SU-DHL-6 (cell line): ENCODE results near the gene SF1.

ENCODE experiments used
- H2AFZ ChIP-seq: fragments of 200-600 bp; sonication (generic); 2 replicates; pipeline ENCODE4 v1.6.1; 2014; ENCODE audit warnings: low read depth, mild to moderate bottlenecking, moderate library complexity, mixed read lengths, antibody characterized with exemption, low read length; ENCODE audit not compliant: severe bottlenecking
- H3F3A ChIP-seq: fragments of 200-600 bp; shearing (Covaris generic); 2 replicates; pipeline ENCODE4 v1.6.0; 2016; ENCODE audit warnings: antibody characterized with exemption, mild to moderate bottlenecking; ENCODE audit not compliant: insufficient read depth
- H3K27ac ChIP-seq: fragments of 200-600 bp; sonication (generic); 2 replicates; pipeline ENCODE4 v1.5.1; 2016; ENCODE audit warnings: low read depth, mild to moderate bottlenecking, low read length, moderate library complexity, mixed read lengths
- H3K27me3 ChIP-seq: fragments of 200-600 bp; sonication (generic), shearing (Covaris generic); 2 replicates; pipeline ENCODE4 v1.6.0; 2014; ENCODE audit warnings: mild to moderate bottlenecking, low read length
- H3K36me3 ChIP-seq: fragments of 200-600 bp; sonication (generic); 2 replicates; pipeline ENCODE4 v1.6.1; 2014; ENCODE audit warnings: mild to moderate bottlenecking, low read length, mixed read lengths
- H3K4me2 ChIP-seq: fragments of 300-600, 200-600 bp; shearing (Covaris generic), sonication (generic); 2 replicates; pipeline ENCODE4 v1.6.0; 2014; ENCODE audit warnings: low read length, low read depth, mild to moderate bottlenecking; ENCODE audit not compliant: poor library complexity, severe bottlenecking
- H3K4me3 ChIP-seq: fragments of 200-600 bp; sonication (generic); 2 replicates; pipeline ENCODE4 v1.5.1; 2014; ENCODE audit warnings: antibody characterized with exemption, low read length, mild to moderate bottlenecking, mixed read lengths; ENCODE audit not compliant: insufficient read depth, poor library complexity, severe bottlenecking
- H3K79me2 ChIP-seq: fragments of 200-600 bp; sonication (generic); 2 replicates; pipeline ENCODE4 v1.6.1; 2014; ENCODE audit warnings: mild to moderate bottlenecking, low read length, moderate library complexity; ENCODE audit not compliant: insufficient read depth
- H3K9ac ChIP-seq: fragments of 200-600 bp; sonication (generic); 2 replicates; pipeline ENCODE4 v1.7.0; 2014; ENCODE audit warnings: mild to moderate bottlenecking, low read length
- H3K9me2 ChIP-seq: fragments of 200-600 bp; sonication (generic); replicated peaks from 2 replicates; pipeline ENCODE4 v1.6.1; 2014; ENCODE audit warnings: low read length; ENCODE audit not compliant: insufficient read depth
- H3K9me3 ChIP-seq: fragments of 200-600 bp; sonication (generic); 2 replicates; pipeline ENCODE4 v1.6.1; 2014; ENCODE audit warnings: low read length, mixed read lengths; ENCODE audit not compliant: insufficient read depth
- H4K20me1 ChIP-seq: fragments of 200-600 bp; sonication (generic); 2 replicates; pipeline ENCODE4 v1.6.1; 2014; ENCODE audit warnings: low read depth, mild to moderate bottlenecking, antibody characterized with exemption, low read length, moderate library complexity, mixed read lengths
- EZH2phosphoT487 ChIP-seq: fragments of 200-600 bp; sonication (generic), shearing (Covaris generic); conservative IDR thresholded peaks from 2 replicates; pipeline ENCODE4 v1.6.1; 2018; ENCODE audit warnings: mild to moderate bottlenecking, antibody characterized with exemption, low read length, moderate library complexity, mixed read lengths
- TF ChIP-seq, protein P1 (sequence below): fragments of 200-600 bp; sonication (generic); IDR thresholded peaks from one replicate; pipeline ENCODE4 v1.5.1; 2017; ENCODE audit warnings: antibody characterized with exemption, mild to moderate bottlenecking, low read length, moderate library complexity; ENCODE audit not compliant: insufficient read depth, poor library complexity, severe bottlenecking

SF1 gene

DNA sequence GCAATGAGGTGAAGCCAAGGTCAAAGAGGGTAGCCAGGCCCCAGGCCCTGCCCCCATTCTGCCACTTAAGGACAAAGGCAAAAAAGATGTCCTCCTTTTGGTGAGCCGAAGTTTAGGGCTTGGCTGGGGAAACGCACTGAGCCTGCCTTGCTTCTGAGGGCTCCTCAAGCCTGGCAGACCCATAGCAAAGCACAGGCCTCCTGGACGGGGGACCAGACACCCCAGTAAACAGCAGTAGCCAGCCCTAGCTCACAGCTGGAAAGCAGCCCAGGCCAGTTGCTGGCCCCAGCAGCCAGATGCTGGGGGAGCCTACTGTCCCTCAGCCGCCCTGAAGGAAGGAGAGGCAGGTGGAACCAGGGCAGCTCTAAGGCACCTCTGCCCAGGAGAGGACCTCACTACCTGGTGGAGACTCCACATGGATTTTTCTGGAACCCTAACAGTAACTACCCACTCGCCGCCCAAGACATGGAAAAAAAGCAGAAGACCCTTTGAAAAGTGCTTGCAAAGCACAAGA is 14.8 kb downstream of the SF1 start:
- Histone ChIP-seq H3K27me3 (no peaks in the 10 kb centered on the region), H3K9me3 (no peaks in the 10 kb centered on the region), H3K27ac (peak overlapping the region; percentile 24; the same call in 1 of the 2 replicates), H3K9ac (no peak overlapping the region), H3K4me2 (no peak overlapping the region), H3K79me2 (no peaks in the 10 kb centered on the region), H2AFZ (no peak overlapping the region), H3K9me2 (no peaks in the 10 kb centered on the region), H3K36me3 (peaks cover 20% of the 10 kb centered on the region), H3F3A (peaks cover 51% of the 10 kb centered on the region), H4K20me1 (peaks cover 7% of the 10 kb centered on the region; the same call in 1 of the 2 replicates), H3K4me3 (no peak overlapping the region)
- TF ChIP-seq, protein P1, sequence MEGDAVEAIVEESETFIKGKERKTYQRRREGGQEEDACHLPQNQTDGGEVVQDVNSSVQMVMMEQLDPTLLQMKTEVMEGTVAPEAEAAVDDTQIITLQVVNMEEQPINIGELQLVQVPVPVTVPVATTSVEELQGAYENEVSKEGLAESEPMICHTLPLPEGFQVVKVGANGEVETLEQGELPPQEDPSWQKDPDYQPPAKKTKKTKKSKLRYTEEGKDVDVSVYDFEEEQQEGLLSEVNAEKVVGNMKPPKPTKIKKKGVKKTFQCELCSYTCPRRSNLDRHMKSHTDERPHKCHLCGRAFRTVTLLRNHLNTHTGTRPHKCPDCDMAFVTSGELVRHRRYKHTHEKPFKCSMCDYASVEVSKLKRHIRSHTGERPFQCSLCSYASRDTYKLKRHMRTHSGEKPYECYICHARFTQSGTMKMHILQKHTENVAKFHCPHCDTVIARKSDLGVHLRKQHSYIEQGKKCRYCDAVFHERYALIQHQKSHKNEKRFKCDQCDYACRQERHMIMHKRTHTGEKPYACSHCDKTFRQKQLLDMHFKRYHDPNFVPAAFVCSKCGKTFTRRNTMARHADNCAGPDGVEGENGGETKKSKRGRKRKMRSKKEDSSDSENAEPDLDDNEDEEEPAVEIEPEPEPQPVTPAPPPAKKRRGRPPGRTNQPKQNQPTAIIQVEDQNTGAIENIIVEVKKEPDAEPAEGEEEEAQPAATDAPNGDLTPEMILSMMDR, result no peak
- no peak for TF ChIP-seq EZH2phosphoT487

DNA sequence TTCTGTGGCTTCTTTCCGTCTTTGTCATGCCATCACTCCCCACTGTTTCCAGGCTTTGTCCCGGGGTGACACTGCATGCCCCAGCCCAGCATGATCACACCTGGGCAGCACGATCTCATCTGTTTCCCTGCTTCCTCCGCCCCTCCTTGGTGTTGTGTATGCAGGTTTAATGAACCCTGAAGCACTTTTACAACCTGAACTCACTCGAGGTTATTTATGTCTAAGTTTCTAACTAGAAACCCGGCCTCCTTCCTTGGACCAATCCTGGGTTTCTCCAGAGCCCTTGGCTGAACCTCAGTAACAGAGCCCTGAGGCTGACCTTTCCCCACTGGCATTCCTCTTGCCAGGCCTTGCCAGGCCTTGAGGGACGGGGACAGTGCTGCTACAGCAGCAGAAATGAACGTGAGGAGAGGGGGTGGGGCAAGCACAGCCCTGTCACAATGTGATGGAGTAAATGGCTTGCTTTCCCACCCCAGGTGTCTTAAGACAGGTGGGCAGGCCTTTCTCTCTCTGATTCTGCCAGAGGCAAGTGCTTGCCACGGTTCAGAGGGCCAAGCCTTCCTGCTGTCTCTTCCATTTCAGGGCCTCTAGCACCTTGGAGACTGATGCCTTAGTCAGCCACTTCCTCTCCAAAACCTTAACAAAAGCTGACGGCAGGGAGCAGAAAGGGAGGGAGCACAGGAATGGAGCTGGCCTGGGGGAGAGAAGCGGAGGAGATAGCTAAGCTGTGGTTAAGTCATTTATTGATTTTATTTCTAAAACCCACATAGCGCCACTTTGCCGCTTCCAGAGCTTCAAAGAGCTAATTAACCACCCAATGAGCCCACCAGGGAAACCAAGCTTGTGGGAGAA is 15.4 kb downstream of the SF1 start:
- Histone ChIP-seq H3K27me3 (no peaks in the 10 kb centered on the region), H3K36me3 (peaks cover 14% of the 10 kb centered on the region; the same call in 1 of the 2 replicates), H3F3A (peaks cover 44% of the 10 kb centered on the region), H3K9me3 (no peaks in the 10 kb centered on the region), H3K4me3 (no peak overlapping the region), H3K79me2 (no peaks in the 10 kb centered on the region), H4K20me1 (peaks cover 7% of the 10 kb centered on the region; the same call in 1 of the 2 replicates), H3K9ac (no peak overlapping the region), H3K4me2 (no peak overlapping the region), H3K27ac (peak overlapping the region; percentile 24), H2AFZ (no peak overlapping the region), H3K9me2 (no peaks in the 10 kb centered on the region)
- no peak for TF ChIP-seq EZH2phosphoT487
- TF ChIP-seq, protein P1, result no peak

DNA sequence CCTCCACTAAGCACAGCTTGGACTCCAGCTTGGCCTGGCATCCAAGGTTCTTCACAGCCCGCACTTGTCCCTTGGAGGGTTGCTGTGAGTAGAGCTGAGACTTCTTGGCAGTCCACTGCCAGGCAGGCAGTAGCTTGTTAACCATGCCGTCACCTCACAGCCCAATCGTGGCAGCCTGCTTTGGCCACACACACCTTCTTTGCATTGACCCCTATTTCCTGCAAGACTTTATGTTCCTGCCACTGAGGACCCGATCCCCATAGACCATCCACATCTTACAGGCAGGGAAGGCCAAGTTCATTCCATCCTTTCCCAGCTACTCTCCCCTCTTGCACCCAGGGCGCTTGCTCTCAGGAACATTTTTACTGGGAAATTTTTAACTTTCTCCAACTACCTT is 16.1 kb downstream of the SF1 start:
- peaks cover 43% of the 10 kb centered on the region for H3F3A ChIP-seq
- H3K9me3 ChIP-seq, result no peaks in the 10 kb centered on the region
- no peaks in the 10 kb centered on the region for H3K79me2 ChIP-seq
- H3K9me2 ChIP-seq, result no peaks in the 10 kb centered on the region
- no peak for TF ChIP-seq EZH2phosphoT487
- TF ChIP-seq, protein P1, result no peak
- no peak overlapping the region for H2AFZ ChIP-seq
- H3K4me3 ChIP-seq, result no peak overlapping the region
- H3K27ac ChIP-seq, result peak overlapping the region; percentile 24; the same call in 1 of the 2 replicates
- H3K9ac ChIP-seq, result no peak overlapping the region
- H3K4me2 ChIP-seq, result no peak overlapping the region
- no peaks in the 10 kb centered on the region for H3K27me3 ChIP-seq
- peaks cover 5% of the 10 kb centered on the region; the same call in 1 of the 2 replicates for H4K20me1 ChIP-seq
- peaks cover 10% of the 10 kb centered on the region; the same call in 1 of the 2 replicates for H3K36me3 ChIP-seq
